IPS-11a (cell line): Measurements from ENCODE around the gene DNAJC10.
"Not testable (repeated sequence)": the region's sequence is repeated elsewhere in the genome, so short reads cannot be mapped to it uniquely, and the experiment has no call there.

Experiments
- H3K4me3 ChIP-seq: one replicate; pipeline ENCODE4 v1.5.1; 2013; ENCODE audit warnings: low read depth, low read length, control low read depth

The DNAJC10 gene

GRCh38 chr2:182719116-182719515 lies 3.1 kb downstream of the DNAJC10 start:
- not testable (repeated sequence) for H3K4me3 ChIP-seq

DNA sequence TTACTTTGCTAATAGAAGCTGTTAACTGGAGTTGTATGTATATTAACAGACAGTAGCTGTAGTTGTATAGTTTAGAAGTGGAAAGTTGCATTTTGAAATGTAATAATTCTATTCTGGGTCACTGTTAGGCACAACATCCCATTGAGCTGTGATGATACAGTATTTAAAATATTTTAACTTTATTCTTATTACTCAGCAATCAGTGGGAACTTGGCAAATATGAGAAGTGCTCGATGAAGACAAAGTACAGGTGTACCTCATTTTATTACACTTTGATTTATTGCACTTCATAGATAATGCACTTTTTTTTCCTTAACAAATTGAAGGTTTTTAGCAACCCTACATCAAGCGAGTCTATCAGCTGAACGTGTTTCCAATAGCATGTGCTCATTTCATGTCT lies 8.6 kb downstream of the DNAJC10 start:
- no peak overlapping the region for H3K4me3 ChIP-seq

GRCh38 chr2:182726473-182726872 lies 10.4 kb downstream of the DNAJC10 start:
- no peak overlapping the region for H3K4me3 ChIP-seq

DNA sequence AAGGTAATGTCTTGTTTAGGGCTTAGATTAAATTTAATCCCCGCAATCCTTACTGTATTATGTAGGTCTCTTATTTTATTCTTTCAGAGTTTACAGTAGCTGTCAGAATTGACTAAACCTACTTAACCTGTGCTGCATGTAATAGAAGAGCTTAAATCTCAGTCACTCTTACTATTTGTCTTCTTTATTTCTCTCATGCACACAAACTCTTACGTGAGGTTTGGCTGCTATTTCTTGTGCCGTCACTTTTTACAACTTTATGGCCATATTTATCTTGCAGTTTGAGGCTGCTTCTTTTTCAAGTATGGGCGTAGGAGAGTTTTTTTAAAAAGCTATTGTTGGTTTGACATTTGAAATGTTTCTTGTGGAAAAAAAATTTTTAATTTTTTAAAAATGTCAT lies 12.0 kb downstream of the DNAJC10 start:
- no peak overlapping the region for H3K4me3 ChIP-seq

DNA sequence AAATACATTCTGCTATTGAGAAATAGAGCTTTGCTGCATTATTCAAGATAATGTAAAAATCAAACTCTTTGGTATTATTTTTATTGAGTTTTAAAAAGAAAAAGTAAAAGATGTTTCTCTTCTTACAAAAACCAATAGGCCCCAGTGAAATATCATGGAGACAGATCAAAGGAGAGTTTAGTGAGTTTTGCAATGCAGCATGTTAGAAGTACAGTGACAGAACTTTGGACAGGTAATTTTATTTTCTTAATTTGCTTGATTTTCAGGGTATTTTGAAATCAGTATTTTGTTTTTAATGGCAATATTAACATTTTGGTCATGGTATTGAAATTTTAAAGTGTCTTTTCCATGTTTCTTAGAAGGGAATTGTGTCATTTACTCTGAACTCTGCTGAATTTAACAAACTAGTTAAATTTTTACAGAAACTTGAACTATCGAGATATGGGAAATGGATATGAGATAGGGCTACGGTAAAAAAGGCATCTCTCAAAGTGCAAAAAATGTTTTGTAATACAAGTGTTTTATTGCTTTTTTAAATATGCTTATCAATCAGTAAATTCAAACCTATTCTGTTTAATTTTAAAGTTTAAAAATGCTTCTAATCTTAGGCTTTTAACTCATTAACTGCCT lies 13.8 kb downstream of the DNAJC10 start:
- H3K4me3 ChIP-seq: no peak overlapping the region

- H3K4me3 ChIP-seq: no peak overlapping the region
Observed at GRCh38 chr2:182730486-182730885, 14.4 kb downstream of the DNAJC10 start.

DNA sequence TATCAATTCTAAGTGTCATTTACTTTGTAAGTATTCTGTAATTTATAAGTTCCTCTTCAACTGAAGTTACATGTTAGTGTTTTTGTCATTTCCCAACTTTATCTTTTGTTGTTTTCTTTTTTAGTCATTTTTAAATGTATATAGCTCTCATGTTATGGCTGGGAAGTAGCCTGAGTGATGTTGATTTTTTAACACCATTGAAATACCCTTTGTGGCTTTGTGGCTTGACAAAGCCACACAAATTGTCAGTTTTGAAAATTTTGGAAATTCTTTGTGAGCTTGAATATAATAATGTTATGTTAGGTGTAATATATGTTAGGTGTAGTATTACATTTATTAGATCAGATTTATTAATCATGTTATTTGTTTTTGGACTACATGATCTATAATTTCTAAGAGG lies 16.7 kb downstream of the DNAJC10 start:
- no peak overlapping the region for H3K4me3 ChIP-seq

GRCh38 chr2:182733572-182733971 lies 17.5 kb downstream of the DNAJC10 start:
- no peak overlapping the region for H3K4me3 ChIP-seq

GRCh38 chr2:182736856-182737255 lies 20.8 kb downstream of the DNAJC10 start:
- not testable (repeated sequence) for H3K4me3 ChIP-seq

DNA sequence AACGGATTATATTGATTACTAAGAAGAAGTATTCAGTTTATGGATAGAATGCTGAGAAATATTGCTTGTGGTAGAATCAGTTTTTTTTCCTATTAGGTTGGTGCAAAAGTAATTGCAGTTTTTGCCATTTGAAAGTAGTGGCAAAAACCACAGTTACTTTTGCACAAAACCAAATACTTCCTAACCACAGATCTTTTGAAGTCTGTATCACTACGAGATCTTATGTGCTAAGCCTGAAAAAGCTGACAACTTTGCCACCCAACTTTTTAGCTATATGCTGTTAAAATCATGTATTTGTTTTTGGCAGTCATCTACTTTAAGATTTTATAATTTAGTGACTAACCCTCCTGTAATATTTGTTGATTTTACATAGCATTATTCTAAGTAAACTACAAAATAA lies 24.6 kb downstream of the DNAJC10 start:
- H3K4me3 ChIP-seq: no peak overlapping the region

DNA sequence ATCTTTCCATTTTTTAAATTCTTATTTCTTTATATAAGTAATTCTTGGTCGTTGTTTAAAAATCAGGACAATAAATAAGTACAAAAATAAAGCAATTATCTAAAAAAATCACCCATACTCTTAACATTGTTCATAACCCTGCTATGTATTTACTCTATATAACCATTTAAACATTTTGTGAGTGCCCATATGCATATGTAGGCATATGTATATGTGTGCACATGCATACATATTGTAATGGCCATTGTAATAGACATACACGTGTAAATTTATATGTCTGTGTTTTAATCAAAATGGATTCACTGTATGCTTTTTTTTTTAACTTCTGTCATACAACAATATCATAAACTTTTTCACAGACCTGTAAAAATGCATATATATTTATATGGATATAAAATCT lies 25.6 kb downstream of the DNAJC10 start:
- H3K4me3 ChIP-seq: no peak overlapping the region

DNA sequence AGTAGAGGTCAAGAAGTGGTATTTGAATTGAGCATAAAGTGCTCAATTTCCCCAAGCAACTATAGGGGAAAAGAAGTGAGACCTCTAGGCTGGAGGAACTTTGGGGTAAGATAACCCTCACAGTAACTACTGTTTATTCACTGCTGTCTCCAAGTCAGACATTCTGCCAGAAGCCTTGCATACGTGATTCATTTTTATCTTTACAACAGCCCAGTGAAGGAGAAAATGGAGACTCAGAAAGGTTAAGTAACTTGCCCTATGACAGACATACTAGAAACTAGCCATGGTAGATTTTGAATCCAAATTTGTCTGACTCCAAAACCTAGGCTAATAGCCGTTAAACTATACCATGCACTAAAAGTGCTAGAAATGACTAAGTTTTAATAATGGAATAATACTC lies 28.4 kb downstream of the DNAJC10 start:
- H3K4me3 ChIP-seq: no peak overlapping the region

DNA sequence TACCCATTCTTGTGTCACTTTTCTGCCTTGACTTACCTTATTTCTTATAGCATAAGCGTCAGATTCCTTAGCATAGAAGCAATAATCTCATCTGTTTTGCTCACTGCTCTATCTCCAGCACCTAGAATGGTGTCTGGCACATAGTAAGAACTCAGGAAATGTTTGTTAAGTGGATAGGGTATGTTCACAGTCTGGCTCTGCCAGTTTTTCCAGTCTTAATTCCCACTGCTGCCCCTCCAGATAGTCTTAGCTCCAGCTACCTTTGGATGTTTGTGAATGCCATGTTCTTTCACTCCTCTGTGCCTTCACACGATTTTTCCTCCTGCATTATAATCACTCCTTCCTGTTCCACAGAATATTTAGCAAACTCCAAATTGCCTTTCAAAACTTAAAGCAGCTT lies 29.0 kb downstream of the DNAJC10 start:
- no peak overlapping the region for H3K4me3 ChIP-seq

DNA sequence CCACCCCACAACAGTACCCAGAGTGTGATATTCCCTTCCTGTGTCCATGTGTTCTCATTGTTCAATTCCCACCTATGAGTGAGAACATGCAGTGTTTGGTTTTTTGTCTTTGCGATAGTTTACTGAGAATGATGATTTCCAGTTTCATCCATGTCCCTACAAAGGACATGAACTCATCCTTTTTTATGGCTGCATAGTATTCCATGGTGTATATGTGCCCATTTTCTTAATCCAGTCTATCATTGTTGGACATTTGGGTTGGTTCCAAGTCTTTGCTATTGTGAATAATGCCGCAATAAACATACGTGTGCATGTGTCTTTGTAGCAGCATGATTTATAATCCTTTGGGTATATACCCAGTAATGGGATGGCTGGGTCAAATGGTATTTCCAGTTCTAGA lies 29.8 kb downstream of the DNAJC10 start:
- not testable (repeated sequence) for H3K4me3 ChIP-seq

DNA sequence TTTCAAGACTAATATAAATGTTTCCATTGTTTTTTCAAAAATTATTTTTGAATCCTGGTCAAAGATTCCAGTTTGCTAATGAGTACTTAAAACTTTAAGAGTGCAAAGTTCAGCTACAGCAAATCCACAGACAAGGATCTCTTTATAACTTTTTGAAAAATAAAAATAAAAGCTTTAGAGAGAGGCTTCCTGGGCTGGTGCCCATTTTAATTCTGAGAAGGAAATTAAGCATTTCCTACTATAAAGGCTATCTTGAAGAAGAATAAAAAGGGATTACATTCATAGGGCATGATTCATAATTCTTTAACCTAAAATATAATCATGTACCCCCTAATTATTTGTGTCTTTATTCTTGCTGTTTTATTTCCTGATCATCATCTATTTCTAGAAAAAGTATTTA lies 38.2 kb downstream of the DNAJC10 start:
- H3K4me3 ChIP-seq: no peak overlapping the region

- no peak overlapping the region for H3K4me3 ChIP-seq
Observed at GRCh38 chr2:182758379-182758778, 42.3 kb downstream of the DNAJC10 start.

GRCh38 chr2:182761903-182762302 lies 45.8 kb downstream of the DNAJC10 start:
- H3K4me3 ChIP-seq: no peak overlapping the region

DNA sequence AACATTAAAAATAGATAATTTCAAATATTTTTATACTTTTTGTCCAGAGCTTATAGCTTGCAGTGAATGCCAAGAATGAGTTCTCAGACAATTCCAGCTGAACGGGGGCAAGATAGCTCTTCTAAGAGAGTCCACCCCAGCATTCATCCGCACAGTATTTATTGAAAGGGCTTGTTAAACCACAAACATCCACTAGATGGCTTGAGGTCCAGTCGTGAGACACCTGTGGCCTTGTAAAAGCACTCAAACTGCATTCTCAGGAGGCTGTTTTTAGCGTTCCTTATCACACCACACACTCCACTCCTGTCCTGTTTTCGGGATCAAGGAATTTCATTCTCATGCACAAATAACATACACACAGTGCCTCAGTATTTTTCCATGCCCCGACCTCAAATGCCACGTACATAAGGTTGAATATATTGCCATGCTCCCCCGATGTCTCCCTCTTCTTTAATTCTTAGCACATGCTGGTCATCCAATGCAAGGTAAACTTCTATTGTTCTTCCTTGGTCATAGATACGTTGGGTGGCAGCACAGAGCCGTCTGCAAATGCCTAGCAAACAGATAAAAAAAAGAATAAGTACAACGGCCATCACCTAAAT lies 47.4 kb downstream of the DNAJC10 start:
- H3K4me3 ChIP-seq: no peak overlapping the region

GRCh38 chr2:182766626-182767025 lies 50.6 kb downstream of the DNAJC10 start:
- H3K4me3 ChIP-seq: no peak overlapping the region

DNA sequence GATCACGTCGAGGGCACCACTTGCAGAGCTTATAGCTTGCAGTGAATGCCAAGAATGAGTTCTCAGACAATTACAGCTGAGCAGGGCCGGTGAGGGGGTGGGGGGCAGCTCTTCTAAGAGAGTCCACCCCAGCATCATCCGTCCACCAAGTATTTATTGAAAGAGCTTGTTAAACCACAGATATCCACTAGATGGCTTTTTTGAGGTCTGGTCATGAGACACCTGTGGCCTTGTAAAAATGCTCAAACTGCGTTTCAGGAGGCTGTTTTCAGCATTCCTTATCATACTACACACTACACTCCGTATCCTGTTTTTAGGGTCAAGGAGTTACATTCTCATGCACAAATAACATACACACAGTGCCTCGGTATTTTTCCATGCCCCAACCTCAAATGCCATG lies 51.5 kb downstream of the DNAJC10 start:
- no peak overlapping the region for H3K4me3 ChIP-seq

DNA sequence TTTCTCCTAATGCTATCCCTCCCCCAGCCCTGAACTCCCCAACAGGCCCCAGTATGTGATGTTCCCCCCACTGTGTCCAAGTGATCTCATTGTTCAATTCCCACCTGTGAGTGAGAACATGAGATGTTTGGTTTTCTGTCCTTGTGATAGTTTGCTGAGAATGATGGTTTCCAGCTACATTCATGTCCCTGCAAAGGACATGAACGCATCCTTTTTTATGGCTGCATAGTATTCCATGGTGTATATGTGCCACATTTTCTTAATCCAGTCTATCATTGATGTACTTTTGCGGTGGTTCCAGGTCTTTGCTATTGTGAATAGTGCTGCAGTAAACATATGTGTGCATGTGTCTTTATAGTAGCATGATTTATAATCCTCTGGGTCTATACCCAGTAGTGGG lies 52.9 kb downstream of the DNAJC10 start:
- not testable (repeated sequence) for H3K4me3 ChIP-seq

DNA sequence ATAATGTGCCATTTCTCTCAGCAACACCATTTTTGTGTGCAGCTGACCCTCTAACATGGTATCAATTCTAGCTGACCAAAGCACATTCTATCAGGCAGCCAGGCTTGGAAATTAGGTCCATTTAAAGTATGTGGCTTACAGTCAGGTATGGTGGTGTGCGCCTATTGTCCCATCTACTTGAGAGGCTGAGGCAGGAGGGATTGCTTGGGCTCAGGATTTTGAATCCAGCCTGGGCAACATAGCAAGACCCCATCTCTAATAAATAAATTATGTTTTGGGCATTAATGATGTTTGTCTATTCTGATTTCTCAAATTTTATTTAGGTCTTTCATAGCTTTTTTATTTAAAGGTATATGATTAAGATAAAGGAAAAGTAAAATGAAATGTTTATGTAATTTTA lies 63.3 kb downstream of the DNAJC10 start:
- no peak overlapping the region for H3K4me3 ChIP-seq

DNA sequence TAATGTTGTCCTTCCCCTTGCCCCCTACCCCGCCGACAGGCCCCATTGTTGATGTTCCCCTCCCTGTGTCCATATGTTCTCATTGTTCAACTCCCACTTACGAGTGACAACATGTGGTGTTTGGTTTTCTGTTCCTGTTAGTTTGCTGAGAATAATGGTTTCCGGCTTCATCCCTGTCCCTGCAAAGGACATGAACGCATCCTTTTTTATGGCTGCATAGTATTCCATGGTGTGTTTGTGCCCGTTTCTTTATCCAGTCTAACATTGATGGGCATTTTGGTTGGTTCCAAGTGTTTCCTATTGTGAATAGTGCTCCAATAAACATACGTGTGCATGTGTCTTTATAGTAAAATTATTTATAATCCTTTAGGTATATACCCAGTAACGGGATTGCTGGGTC lies 65.0 kb downstream of the DNAJC10 start:
- not testable (repeated sequence) for H3K4me3 ChIP-seq
